Suppressor macrophage treated with lipopolysaccharide for 1 hour (primary cell): ENCODE results near the gene HNRNPF.
"Not testable (repeated sequence)": the region's sequence is repeated elsewhere in the genome, so short reads cannot be mapped to it uniquely, and the experiment has no call there.

Experiments
- DNase-seq, 3 donors: peaks; one replicate each; pipeline ENCODE4 v3.0.0-alpha.2; 2020 to 2022

Gene HNRNPF

DNA sequence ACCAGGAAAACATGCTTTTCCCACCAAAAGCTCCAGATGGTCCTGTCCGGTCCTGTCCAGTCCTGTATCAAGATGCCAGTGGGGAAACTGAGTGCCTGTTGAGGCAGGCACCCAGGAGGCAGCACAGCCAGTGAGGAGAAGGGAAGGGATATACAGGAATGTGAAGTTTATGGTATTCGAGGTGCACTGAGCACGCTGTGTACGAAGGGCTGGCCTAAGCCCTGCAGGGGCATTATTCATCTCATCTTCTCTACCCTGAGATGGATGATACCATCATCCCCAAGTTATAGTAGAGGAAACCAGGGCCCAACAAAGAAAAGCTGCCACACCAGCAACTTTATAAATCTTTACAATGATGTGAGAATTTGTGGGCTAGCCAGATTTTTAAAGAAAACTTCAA, 61.0 kb downstream of the HNRNPF start:
- no peak for DNase-seq

DNA sequence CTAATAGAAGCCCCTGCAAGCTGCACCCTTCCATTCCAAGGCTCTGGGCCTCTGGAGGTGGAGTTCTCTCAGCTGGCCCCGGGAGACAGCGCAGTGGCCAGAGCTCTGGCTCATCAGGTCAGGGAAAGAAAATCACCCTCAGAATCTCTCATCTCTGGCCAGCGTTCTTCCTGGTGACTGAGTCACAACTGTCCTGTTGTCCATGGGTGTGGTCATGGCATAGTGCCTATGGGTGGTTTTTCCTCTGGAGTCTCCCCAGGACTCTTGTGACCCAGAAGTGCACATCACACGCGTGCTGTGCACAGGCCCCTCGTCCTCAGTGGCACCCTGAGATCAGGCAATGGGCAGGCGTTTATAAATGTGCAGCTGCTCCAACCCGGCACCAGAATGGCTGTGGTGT, 64.9 kb downstream of the HNRNPF start:
- DNase-seq, result peak; percentile 36 to 43 (median 43)

DNA sequence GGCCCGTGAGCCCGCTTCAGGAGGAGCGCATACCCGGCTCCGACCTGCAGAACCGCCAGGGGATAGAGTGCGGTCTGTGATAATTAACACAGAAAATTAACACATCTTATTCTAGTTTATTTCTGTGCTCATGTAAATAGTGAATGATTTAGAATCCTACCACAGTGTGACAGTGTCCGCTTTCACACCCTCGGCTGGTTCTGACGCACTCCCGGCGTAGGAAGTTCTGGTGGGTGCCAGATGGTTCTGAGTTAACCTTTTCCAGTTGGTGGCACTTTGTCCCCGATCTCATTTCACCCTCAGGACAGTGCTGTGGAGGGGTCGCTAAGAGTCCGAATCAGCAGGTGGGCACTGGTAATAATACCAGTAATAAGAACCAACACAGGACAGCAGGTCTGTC, 65.9 kb downstream of the HNRNPF start:
- DNase-seq, result no peak

DNA sequence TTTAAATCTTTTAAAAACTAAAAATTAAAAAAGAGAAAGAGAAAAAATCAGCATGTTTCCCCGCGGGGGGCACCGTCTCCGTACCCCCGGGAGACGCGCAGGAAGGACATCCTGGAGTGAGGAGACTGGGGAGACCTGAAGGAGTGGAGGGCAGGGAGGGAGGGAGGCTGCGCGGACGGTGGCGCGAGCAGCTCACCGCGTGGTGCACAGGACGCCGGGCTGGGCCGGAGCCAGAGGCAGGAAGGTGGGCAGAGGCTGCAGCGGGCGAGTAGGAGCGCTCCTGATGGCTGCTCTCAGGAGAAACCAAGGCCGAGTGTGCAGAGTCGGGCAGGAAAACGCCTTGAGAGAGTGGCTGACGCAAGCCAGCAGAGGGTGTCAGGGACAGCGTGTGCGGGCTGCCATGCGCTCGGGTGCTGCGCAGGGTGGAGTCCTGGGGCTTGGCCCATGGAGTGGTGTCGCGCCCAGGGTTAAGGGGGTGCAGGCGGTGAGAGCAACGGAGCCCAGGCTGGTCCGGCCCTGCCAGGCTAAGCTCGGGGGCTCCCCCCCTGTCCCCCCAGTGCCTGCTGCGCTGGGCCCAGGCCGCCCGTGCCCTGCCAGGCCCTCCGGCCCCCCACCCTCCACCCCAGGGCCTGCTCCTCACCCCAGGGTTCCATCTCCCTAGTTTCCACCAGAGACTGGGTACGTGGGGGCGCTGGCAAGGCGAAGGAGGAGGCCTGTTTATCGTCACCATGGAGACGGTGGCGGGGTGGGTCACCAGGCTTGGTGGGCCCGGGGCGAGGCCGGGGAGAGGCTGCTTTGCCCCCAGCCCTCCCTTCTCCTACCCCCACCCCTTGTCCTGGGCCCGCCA, 66.5 kb downstream of the HNRNPF start:
- DNase-seq, result no peak

DNA sequence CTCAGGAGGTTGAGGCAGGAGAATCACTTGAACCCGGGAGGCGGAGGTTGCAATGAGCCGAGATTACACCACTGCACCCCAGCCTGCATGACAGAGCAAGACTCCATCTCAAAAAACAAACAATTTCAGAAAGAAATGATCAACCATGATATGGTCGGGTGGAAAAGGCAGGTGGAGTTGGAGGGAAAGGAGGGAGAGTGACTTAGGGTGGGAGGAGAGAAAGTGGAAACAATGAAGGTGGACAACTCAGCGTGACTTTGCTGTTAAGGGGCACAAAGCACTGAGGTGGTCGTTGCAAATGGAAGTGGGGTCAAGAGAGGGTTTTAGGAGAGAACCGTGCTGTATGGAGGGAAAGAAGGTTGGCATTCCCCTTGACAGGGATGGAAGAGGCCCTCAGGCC, 67.5 kb downstream of the HNRNPF start:
- DNase-seq, result no peak

DNA sequence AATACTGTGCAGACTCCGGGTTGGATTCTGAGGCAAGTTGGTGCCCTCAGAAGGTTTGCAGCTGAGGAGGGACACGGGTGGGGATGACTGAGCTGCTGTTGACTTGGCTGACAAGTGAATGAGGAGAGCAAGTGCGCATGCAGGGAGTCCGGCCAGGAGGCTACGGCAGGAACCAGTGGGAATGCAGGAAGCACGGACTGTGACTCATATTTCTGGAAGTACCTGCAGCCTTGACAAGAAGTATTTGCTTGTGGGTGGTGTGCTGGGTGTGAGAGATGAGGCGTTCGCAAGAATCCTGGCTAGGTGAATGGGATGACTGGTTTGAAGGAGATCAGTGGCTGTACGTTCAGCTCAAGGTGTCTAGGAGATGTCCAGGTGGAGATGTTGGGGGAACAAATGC, 68.4 kb downstream of the HNRNPF start:
- DNase-seq, result peak in 1 of 3 donors; percentile 4

DNA sequence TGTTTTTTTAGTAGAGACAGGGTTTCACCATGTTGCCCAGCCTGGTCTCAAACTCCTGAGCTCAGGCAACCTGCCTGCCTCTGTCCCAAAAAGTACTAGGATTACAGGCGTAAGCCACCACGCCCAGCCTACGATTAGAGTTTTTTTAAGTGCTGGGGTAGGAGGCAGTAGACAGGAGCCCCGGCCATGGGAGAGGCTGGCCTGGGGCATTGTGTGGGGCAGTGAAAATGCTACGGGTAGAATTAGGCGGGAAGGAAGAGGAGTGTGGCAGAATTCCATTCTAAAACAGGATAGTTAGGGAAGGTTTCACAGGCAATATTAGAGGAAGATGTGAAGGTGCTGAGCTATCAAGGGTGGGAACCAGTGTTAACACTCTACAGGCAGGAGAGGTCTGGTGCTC, 68.9 kb downstream of the HNRNPF start:
- no peak for DNase-seq

DNA sequence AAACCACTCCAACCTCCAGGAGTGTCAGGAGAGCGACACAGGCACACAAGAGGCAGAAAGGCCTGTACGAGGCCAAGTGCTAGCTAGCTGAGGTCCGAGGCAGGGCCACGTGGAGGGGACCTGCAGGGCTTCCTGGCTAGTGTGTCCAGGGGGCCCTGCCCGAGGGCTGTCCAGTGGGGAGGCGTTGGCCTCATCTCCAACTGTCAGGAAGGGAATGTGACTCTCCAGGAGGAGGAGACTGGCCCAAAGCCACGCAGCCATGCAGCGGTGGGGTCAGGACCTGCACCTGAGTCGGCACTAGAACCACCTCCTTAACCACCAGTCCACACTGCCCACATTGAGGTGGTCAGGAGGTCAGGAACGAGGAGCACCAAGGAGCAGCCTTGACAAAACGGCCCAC, 69.8 kb downstream of the HNRNPF start:
- no peak for DNase-seq

DNA sequence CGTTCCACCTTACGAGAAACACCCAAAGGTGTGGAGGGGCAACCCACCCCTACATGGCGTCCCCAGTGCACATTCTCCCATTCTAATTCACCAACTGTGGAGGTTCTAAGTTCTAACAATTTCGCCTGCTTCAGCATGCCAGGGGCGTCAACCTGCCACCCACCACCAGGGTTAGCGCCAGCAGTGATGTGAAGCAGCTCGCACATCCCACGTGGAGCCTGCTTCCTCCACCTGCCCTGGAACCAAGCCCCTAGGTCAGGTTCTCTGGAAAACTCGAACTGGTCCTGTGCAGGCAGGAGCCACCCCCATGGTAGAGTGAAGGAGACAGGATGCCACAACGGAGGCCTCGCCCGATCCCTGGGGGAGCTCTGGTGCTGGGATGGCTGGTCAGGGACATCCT, 70.9 kb downstream of the HNRNPF start:
- DNase-seq, result no peak

DNA sequence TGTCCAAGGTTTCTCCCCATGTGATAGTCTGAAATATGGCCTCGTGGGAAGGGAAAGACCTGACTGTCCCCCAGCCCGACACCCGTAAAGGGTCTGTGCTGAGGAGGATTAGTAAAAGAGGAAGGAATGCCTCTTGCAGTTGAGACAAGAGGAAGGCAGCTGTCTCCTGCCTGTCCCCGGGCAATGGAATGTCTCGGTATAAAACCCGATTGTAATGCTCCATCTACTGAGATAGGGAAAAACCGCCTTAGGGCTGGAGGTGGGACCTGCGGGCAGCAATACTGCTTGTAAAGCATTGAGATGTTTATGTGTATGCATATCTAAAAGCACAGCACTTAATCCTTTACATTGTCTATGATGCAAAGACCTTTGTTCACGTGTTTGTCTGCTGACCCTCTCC, 71.5 kb downstream of the HNRNPF start:
- not testable (repeated sequence) for DNase-seq

DNA sequence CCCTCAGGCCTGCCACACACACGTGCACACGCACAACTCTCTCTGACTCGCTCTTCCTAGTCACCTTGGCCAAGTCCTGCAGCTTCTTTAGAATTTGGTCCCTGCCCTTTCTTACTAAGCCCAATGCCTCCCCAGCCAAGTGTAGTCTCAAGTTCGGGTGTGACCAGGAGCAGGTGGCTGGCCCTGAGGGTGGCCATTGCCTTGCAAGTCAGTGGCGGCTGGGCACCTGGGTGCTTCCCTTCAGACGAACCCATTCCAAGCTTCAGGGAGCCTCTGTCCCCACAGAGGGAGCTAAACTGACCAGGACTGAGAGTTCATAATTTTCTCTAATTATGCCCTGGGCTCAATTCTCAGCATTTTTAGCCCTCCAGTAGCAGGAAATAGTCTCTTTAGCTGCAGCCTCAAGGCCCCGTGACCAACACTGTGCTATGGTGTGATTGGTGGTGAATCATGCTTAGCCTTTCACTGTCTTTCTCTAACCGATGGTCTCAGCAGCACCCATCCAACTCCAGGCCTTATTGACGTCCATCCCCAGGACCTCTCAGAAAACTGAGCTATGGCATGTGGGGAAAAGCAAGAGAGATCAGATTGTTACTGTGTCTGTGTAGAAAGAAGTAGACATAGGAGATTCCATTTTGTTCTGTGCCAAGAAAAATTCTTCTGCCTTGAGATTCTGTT, 72.2 kb downstream of the HNRNPF start:
- DNase-seq, result peak in 1 of 3 donors; percentile 23

DNA sequence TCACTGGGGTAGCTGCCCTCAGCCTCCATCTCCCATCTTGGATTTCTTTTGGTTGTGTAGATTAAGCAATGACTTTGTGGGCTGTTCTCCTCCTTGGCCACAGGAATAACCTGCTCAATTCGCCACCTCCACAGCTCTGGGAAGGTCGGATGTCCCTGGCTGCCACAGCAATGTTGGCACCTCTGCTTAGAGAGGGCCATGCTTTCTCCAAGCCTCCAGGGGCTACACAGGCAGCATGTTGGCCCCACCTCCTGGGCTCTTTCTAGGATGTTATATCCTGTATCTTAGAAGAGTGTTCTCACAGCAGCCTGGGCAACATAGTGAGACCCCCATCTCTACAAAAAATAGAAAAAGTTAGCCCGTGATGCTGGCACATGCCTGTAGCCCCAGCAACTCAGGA, 72.9 kb downstream of the HNRNPF start:
- no peak for DNase-seq
